Heart left ventricle (tissue), 16 donors: ENCODE results near the gene TOR3A. TPM values are rescaled to one million over a fixed set of nuclear protein-coding genes. Genes with fewer than 3 reads are reported as not detected.

Experiments
- ATAC-seq, 4 donors: fragments of 200-7000 bp; cut with Tn5 transposase; one replicate each; pipeline ENCODE4 v1.9.1; 2020 to 2022; ENCODE audit warnings: moderate library complexity in 4 of 4, mild to moderate bottlenecking in 3 of 4, moderate number of reproducible peaks in 1 of 4
- DNase-seq, 5 donors: peaks; one replicate each; pipeline ENCODE4 v3.0.0-alpha.2; 2020
- H3K27ac ChIP-seq, 12 donors: fragments of 200-600 bp; sonication (generic) in 4 of 12; one replicate each; pipeline versions ENCODE4 v1.5.0 to v1.8.0; 2016 to 2022; ENCODE audit warnings: mild to moderate bottlenecking in 2 of 12
- H3K27me3 ChIP-seq, 9 donors: fragments of 200-600 bp; sonication (generic) in 2 of 9; one replicate each; pipeline versions ENCODE4 v1.5.1 to v1.8.0; 2016 to 2022; ENCODE audit warnings: mild to moderate bottlenecking in 3 of 9
- H3K36me3 ChIP-seq, 9 donors: fragments of 200-600 bp; sonication (generic) in 2 of 9; one replicate each; pipeline versions ENCODE4 v1.5.0 to v1.8.0; 2018 to 2022; ENCODE audit warnings: mild to moderate bottlenecking in 2 of 9
- H3K4me1 ChIP-seq, 12 donors: fragments of 200-600 bp; sonication (generic) in 4 of 12; one replicate each; pipeline versions ENCODE4 v1.5.0 to v1.8.0; 2016 to 2022; ENCODE audit warnings: mild to moderate bottlenecking in 3 of 12
- H3K4me3 ChIP-seq, 12 donors: fragments of 200-600 bp; sonication (generic) in 4 of 12; one replicate each; pipeline versions ENCODE4 v1.5.0 to v1.8.0; 2017 to 2022; ENCODE audit warnings: mild to moderate bottlenecking in 9 of 12, moderate library complexity in 4 of 12
- H3K9me3 ChIP-seq, 12 donors: fragments of 200-600 bp; sonication (generic) in 4 of 12; one replicate each; pipeline versions ENCODE4 v1.5.0 to v1.8.0; 2016 to 2022; ENCODE audit warnings: mild to moderate bottlenecking in 1 of 12
- CTCF ChIP-seq, 12 donors: fragments of 200-600 bp; sonication (generic) in 4 of 12; IDR thresholded peaks; one replicate each; pipeline versions ENCODE4 v1.5.0 to v1.8.0; 2018 to 2022; ENCODE audit warnings: antibody characterized with exemption in 12 of 12, mild to moderate bottlenecking in 5 of 12
- POLR2A ChIP-seq, 2 donors: fragments of 450-650 bp; IDR thresholded peaks; one replicate each; pipeline ENCODE4 v1.6.1; 2017; ENCODE audit warnings: antibody characterized with exemption in 2 of 2, mild to moderate bottlenecking in 2 of 2, moderate library complexity in 2 of 2
- WGBS, 4 donors: extraction: QIAGEN DNeasy Blood & Tissue Kit in 2 of 4; methylation state at CpG; one replicate each; pipeline versions ENCODE4 v1.1.5 to v1.1.7; 2013 to 2018; 5-methylcytosine and 5-hydroxymethylcytosine counted together
- intact Hi-C, 10 donors: fragments of 100-400 bp; cut with DNase I; formaldehyde crosslinking; loops; one replicate each; pipeline versions ENCODE4 v1.11.1 to v1.14.2; 2022
- polyA plus RNA-seq, 2 donors: library from polyadenylated mRNA; stranded (reverse); fragments of 200-250 nt; gene quantifications; one replicate each; pipeline ENCODE4 v1.2.3, GENCODE V29; 2013
- total RNA-seq, 9 donors: library from RNA; depleted of rRNA in 2 of 9; stranded (reverse); fragments of >200 nt in 2 of 9; fragmentation: NEBNext Ultra II Directional in 3 of 9; extraction: Animal tissue kit (Norgen Biotek cat#: 25700) in 3 of 9; gene quantifications; one replicate each; pipeline versions ENCODE4 v1.1.0 to v1.2.4, GENCODE V29; 2016 to 2023
- donor health status: ischemic (EF 13 %, LVEDD 7.1; RV severe dilation, severe dysfunction).
- donor health status: healthy with polysubstance abuse.
- donor health status: DM: no; HTN: yes; CAD: no.
- donor health status: DM: no; HTN: no; CAD: no.
- donor health status: ischemic (EF 25% LVEDD 6.9; RV normal size, moderate dysfunction).
- donor health status: ischemic (EF 25% LVEDD 5.7; RV mildly dilated, moderate dysfunction).
- donor health status: healthy.
- donor health status: DM: yes; HTN: yes; CAD: no.
- donor health status: ischemic (EF 35%, LVEDD 5.7; RV mildly dilated, moderate dysfunction).
- donor health status: nonischemic (EF 11% LVEDD 7.7; RV severe dilation, severe dysfunction).
- donor health status: DM: yes; HTN: yes; CAD: no.
- donor health status: PGD.
- donor health status: ischemic (EF 29% LVEDD 5.4; RV normal size, mild dysfunction).
- donor health status: nonischemic (EF 23%, LVEDD 6.1; RV moderate dilation, normal function).

TOR3A gene
- total and polyA plus RNA-seq, 11 donors: 3.8 to 22.4 (median 9.9) TPM

- no peak overlapping the region for H3K4me3 ChIP-seq
- peaks cover 0 to 16% (median 7%) of the 10 kb centered on the region in 12 donors for H3K4me1 ChIP-seq
- intact Hi-C loops: no loop called here
- H3K9me3 ChIP-seq: no peaks in the 10 kb centered on the region
- H3K27me3 ChIP-seq: no peaks in the 10 kb centered on the region
- H3K27ac ChIP-seq: no peak overlapping the region
- ATAC-seq (no peak), DNase-seq (no peak)
- peaks cover 0 to 34% (median 18%) of the 10 kb centered on the region in 9 donors for H3K36me3 ChIP-seq
- no peak for TF ChIP-seq CTCF (IDR thresholded peaks at IDR 0.05)
- TF ChIP-seq POLR2A (IDR thresholded peaks at IDR 0.05): no peak
- 79 to 89% (median 84%) methylated on average over 7 of the region's 7 CpGs for WGBS, 4 donors
These were observed 4.5 kb upstream of the TOR3A start for GRCh38 chr1:179077396-179077795.

- H3K4me1 ChIP-seq: peaks cover 0 to 31% (median 16%) of the 10 kb centered on the region in 12 donors
- 50 to 57% (median 52%) methylated on average over 18 of the region's 18 CpGs for WGBS, 4 donors
- no peaks in the 10 kb centered on the region for H3K9me3 ChIP-seq
- intact Hi-C loops: loop anchor here in 5 of 10 donors (1.0 to 2.0 kb wide), 6 partner anchors 116 to 290 kb away; partner anchors contain the start of gene SOAT1 (in 1 of the 5)
- TF ChIP-seq POLR2A (IDR thresholded peaks at IDR 0.05): no peak
- TF ChIP-seq CTCF (IDR thresholded peaks at IDR 0.05): peak; percentile 60 to 80 (median 71)
- H3K36me3 ChIP-seq: peaks cover 0 to 15% (median 3%) of the 10 kb centered on the region in 9 donors
- no peak overlapping the region for H3K4me3 ChIP-seq
- ATAC-seq: peak in 3 of 4 donors; percentile 34 to 46 (median 44)
- no peaks in the 10 kb centered on the region for H3K27me3 ChIP-seq
- H3K27ac ChIP-seq: no peak overlapping the region
- peak in 3 of 5 donors; percentile 38 to 58 (median 41) for DNase-seq
These were observed 2.6 kb upstream of the TOR3A start for GRCh38 chr1:179079113-179079761.

GRCh38 chr1:179080866-179081686 lies 794 bp upstream of the TOR3A start:
- TF ChIP-seq POLR2A (IDR thresholded peaks at IDR 0.05) (no peak), CTCF (IDR thresholded peaks at IDR 0.05) (no peak)
- no peaks in the 10 kb centered on the region for H3K9me3 ChIP-seq
- 49 to 54% (median 53%) methylated on average over 18 of the region's 18 CpGs for WGBS, 4 donors
- peaks cover 0 to 16% (median 10%) of the 10 kb centered on the region in 9 donors for H3K36me3 ChIP-seq
- H3K27ac ChIP-seq: peak overlapping the region; percentile 68 to 93 (median 89)
- no peak for DNase-seq
- H3K4me1 ChIP-seq: peaks cover 0 to 31% (median 16%) of the 10 kb centered on the region in 12 donors
- peak overlapping the region; percentile 72 to 100 (median 92) for H3K4me3 ChIP-seq
- ATAC-seq: no peak
- no peaks in the 10 kb centered on the region for H3K27me3 ChIP-seq
- intact Hi-C loops: loop anchor here in 9 of 10 donors (1.0 to 10.0 kb wide), 10 partner anchors 46 to 734 kb away; partner anchors contain the start of genes SOAT1 (in 3 of the 9) and AXDND1 (in 2 of the 9)
